Keratinocyte (primary cell): ENCODE data around the gene FSTL1.

Experiments
- EZH2 ChIP-seq: IDR thresholded peaks from one replicate; pipeline ENCODE4 v1.6.1; 2012; ENCODE audit warnings: inconsistent platforms, mild to moderate bottlenecking, low read length, moderate library complexity
- TF ChIP-seq, protein P1 (sequence below), 3 experiments: IDR thresholded peaks in 1 of 3; conservative IDR thresholded peaks in 1 of 3; optimal IDR thresholded peaks in 1 of 3; 2 replicates in 2 of 3; 3 replicates in 1 of 3; pipeline versions ENCODE3 to v1.5.1; 2011; ENCODE audit warnings: low read length in 3 of 3, mild to moderate bottlenecking in 3 of 3, moderate library complexity in 2 of 3, control low read depth in 1 of 3, inconsistent platforms in 1 of 3; ENCODE audit not compliant: insufficient read depth in 2 of 3; ENCODE audit errors: extremely low read depth in 1 of 3

DNA sequence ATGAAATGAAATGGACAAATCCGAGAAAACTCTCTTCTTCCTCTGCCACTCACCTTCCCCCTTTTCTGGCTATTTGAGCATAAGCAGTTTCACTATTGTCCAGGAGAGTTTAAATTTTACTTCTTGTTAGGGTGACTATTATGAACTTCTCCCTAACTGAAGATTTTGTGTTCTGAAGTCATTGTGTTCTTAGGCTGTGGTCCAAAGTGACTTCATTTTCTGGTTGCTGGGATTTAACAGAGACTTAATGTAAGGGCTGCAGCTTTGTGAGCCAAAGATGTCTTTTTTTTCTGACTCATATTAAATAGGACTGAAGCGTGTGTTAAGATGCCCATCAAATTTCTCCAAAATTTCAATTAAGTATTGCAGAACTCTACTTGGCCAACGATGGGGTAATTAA, 46.5 kb upstream of the FSTL1 start:
- TF ChIP-seq, protein P1, sequence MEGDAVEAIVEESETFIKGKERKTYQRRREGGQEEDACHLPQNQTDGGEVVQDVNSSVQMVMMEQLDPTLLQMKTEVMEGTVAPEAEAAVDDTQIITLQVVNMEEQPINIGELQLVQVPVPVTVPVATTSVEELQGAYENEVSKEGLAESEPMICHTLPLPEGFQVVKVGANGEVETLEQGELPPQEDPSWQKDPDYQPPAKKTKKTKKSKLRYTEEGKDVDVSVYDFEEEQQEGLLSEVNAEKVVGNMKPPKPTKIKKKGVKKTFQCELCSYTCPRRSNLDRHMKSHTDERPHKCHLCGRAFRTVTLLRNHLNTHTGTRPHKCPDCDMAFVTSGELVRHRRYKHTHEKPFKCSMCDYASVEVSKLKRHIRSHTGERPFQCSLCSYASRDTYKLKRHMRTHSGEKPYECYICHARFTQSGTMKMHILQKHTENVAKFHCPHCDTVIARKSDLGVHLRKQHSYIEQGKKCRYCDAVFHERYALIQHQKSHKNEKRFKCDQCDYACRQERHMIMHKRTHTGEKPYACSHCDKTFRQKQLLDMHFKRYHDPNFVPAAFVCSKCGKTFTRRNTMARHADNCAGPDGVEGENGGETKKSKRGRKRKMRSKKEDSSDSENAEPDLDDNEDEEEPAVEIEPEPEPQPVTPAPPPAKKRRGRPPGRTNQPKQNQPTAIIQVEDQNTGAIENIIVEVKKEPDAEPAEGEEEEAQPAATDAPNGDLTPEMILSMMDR (optimal IDR thresholded peaks at IDR 0.05 in 1 of 3, IDR thresholded peaks at IDR 0.05 in 1 of 3, conservative IDR thresholded peaks at IDR 0.05 in 1 of 3; ENCODE audit: extremely low read depth in 1 of 3, insufficient read depth in 2 of 3, low read length in 3 of 3) = no peak
- TF ChIP-seq EZH2 = no peak
